Subcutaneous adipose tissue (tissue), 4 donors: ENCODE measurements around the gene MAP2K6. TPM values are rescaled to one million over a fixed set of nuclear protein-coding genes. Genes with fewer than 3 reads are reported as not detected.

ENCODE experiments used
- total RNA-seq, 4 donors: library from RNA; depleted of rRNA; stranded (reverse); fragments of >200 nt; gene quantifications; one replicate each; pipeline ENCODE4 v1.1.0, GENCODE V29; 2016
- TF ChIP-seq, protein P1 (sequence below): fragments of 450-650 bp; IDR thresholded peaks from one replicate; pipeline ENCODE4 v1.5.1; 2016; ENCODE audit warnings: low read depth, mild to moderate bottlenecking, control low read depth, antibody characterized with exemption, moderate library complexity

The MAP2K6 gene
- total RNA-seq, 4 donors from 2014 or later = 6.0 to 13.7 (median 9.5) TPM

DNA sequence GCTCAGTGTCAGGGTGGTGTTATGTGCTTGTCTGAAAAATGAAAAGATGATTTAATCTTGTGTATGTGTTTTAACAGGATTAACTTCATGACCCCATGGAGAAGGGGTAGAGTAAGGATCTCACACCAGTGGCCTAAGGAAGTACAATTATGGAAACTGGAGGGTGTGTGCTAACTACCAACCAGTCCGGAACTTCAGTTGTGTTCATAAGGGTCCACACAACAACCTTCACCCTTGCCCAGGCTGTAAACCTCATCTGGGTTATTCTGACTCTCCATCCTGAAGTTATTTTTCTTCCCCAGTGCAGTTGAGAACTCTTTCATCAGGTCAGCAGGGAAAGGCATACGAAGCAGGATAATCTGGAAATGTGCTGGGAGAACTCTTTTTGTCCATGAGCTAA, 158.9 kb downstream of the MAP2K6 start:
- TF ChIP-seq, protein P1, sequence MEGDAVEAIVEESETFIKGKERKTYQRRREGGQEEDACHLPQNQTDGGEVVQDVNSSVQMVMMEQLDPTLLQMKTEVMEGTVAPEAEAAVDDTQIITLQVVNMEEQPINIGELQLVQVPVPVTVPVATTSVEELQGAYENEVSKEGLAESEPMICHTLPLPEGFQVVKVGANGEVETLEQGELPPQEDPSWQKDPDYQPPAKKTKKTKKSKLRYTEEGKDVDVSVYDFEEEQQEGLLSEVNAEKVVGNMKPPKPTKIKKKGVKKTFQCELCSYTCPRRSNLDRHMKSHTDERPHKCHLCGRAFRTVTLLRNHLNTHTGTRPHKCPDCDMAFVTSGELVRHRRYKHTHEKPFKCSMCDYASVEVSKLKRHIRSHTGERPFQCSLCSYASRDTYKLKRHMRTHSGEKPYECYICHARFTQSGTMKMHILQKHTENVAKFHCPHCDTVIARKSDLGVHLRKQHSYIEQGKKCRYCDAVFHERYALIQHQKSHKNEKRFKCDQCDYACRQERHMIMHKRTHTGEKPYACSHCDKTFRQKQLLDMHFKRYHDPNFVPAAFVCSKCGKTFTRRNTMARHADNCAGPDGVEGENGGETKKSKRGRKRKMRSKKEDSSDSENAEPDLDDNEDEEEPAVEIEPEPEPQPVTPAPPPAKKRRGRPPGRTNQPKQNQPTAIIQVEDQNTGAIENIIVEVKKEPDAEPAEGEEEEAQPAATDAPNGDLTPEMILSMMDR = no peak

DNA sequence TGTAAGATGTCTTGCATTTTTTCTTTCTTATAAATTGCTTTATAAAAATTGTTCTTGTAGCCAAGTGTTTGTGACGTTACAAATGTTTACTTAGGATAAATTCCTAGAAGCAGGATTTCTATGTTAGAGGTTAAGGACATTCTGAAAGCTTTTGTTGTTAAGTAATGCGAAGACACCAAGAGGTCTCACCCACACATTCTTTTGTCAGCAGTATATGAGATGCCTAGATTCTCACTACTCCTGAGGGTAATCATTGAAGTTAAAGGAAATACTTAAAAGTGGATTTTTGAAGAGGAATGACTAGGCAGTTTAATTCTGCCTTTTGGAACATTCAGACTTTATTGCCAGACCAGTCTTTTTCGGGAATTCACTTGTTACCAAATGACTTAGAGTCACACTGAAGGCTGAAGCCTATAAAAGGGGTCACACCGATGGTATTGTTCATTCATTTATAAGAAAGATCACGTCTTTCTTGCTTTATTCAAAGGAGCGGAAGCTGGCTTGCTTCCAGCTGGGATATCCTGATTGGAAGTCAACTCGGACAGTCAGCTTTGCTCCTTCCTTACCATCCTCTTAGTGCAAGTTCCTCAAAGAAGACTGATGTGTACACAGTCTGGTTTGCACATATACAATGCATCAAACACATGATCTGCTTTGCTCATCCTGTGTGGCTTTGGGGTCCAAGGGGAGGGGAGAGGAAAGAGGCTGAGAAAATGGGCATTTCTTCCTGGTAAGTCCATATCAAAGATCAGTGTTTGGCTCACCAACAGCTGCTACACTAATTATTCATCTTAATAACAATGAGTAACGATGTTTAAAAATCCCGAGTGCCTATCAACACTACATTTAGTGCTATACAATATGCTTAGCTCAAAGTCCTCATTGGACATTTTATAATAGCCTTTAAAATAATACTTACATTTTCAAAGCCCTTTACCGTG, 160.0 kb downstream of the MAP2K6 start:
- TF ChIP-seq, protein P1 = no peak

DNA sequence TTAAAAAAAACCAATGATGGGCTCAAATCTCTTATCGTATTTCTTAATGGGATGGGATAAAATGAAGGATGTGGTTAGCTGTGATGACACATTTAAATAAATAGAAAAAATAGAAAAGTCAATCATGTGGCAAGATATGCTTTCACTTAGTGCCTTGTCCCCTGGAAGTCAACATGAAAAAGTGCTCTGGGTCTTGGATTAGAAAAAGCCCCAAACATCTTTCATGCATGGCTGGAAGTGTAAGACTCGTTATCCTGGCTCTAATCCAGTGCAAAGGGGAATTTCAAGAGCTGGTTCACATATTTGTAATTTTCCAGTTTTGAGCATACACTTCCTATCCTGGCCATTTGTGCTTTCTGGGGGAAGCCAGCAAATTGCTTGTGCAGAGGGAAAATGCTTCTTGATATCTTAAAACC, 160.9 kb downstream of the MAP2K6 start:
- TF ChIP-seq, protein P1 = no peak

DNA sequence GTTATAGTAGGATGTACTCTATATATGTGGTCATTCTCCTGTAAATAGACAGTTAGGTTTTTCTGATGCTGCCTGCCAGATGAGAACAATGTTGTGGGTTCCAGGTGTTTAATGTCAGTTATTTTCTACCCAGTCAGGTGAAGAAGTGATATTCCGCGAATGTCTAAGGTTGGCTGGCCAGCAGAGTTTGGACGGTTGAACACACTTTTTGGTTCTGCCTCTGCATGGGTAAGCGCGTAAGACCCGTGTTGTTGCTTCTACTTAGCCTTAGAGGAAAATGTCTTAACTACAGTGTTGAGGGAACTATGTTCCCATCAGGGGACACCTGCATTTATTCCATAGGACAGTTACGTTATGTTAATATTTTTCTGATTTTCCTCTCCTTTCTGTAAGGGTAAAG, 162.6 kb downstream of the MAP2K6 start:
- TF ChIP-seq, protein P1 = no peak

DNA sequence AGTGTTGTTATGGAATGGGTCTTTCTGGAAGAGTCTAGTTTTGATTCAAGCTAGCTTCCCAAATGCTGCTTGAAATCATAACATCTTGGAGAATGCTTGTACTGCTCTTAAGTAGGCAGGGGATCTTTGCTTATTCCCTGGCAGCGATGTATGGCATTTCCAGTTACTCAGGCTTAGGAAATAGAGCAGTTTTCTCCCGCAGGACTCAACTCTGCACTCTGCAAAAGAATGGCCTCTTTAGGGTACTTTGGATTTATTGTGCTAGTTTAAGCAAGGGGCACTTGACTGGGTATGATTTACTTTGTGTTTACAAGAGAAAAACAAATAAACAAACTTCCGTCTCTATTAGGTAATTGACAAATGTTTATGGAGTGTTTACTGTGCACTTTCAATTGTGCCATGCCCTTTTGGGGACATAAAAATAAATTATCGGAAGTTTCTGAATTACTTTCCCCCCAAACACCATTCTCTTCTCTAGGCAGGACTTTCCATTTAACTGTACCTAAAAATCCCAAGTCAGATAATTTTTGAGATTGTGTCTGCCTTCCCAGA, 164.0 kb downstream of the MAP2K6 start:
- TF ChIP-seq, protein P1 = no peak

DNA sequence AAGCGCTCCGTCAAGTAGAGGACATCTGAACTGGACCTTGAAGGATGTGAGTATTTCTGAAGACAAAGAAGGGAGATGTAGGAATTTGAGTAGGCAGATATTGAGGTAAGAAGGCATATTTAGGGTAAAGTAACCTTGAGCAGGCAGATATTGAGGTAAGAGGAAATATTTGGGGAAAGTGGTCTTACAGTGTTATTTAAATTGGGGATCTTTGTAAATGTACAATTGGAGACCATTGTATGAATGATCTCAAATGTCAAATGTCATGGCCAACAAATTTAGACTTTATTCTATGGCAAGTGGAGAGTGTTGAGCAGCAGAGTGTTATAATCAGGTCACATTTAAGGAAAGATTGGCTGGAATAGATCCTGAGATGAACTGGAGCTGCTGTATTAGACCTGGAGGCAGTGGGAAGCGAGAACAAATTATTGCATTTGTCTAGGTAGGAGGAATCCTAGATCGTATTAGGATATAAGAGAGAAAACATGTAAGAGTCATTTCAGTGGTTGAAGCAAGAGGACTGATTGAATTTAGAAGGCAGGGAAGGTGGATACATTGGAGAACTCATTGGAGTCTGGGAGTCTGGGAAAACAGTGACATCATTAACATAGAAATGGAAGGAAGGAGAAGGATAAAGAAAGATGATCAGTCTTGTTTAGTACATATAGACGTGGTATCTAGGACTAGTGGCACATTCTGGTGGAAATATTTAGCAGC, 165.6 kb downstream of the MAP2K6 start:
- TF ChIP-seq, protein P1 = no peak
